Subcutaneous adipose tissue (tissue), 4 donors: ENCODE results near the gene NSMF. TPM values are rescaled to one million over a fixed set of nuclear protein-coding genes. Genes with fewer than 3 reads are reported as not detected.

Source experiments
- total RNA-seq, 4 donors: library from RNA; depleted of rRNA; stranded (reverse); fragments of >200 nt; gene quantifications; one replicate each; pipeline ENCODE4 v1.1.0, GENCODE V29; 2016
- TF ChIP-seq, protein P1 (sequence below): fragments of 450-650 bp; IDR thresholded peaks from one replicate; pipeline ENCODE4 v1.5.1; 2016; ENCODE audit warnings: low read depth, mild to moderate bottlenecking, control low read depth, antibody characterized with exemption, moderate library complexity

Gene NSMF
- total RNA-seq, 4 donors from 2014 or later: 17.7 to 37.5 (median 25.2) TPM

DNA sequence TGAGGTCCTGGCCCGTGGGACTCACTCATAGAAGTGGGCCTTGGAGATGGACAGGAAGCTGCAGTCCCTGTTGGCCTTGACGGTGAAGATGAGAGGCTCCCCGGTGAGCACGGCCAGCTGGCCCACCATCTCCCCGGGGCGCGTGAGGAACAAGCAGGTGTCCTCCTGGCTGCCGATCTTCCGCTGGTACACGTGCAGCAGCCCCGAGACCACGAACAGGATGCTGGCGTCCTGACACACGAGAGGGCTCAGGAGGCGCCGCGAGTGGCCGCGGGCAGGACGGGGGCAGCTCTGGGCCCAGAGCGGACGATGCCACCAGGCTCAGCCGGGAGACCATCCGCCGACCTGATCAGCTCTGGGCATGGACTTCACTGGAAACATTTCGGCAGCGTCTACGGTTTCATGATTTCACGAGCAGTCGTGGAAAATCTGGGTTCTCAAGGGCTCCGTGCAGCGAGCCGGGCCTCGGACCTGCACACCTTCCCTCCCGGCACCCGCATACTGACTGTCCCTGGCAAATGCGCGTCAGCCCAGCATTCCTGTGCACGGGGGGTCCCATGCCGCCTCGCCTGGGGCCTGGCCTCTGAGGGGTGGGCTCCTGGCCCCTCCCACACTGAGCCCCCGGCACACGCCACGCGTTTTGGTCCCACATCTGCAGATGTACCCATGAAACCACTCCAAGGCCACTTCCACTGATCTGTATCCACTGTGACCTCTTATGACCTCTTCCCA is 41.7 kb upstream of the NSMF start:
- TF ChIP-seq, protein P1, sequence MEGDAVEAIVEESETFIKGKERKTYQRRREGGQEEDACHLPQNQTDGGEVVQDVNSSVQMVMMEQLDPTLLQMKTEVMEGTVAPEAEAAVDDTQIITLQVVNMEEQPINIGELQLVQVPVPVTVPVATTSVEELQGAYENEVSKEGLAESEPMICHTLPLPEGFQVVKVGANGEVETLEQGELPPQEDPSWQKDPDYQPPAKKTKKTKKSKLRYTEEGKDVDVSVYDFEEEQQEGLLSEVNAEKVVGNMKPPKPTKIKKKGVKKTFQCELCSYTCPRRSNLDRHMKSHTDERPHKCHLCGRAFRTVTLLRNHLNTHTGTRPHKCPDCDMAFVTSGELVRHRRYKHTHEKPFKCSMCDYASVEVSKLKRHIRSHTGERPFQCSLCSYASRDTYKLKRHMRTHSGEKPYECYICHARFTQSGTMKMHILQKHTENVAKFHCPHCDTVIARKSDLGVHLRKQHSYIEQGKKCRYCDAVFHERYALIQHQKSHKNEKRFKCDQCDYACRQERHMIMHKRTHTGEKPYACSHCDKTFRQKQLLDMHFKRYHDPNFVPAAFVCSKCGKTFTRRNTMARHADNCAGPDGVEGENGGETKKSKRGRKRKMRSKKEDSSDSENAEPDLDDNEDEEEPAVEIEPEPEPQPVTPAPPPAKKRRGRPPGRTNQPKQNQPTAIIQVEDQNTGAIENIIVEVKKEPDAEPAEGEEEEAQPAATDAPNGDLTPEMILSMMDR: no peak

DNA sequence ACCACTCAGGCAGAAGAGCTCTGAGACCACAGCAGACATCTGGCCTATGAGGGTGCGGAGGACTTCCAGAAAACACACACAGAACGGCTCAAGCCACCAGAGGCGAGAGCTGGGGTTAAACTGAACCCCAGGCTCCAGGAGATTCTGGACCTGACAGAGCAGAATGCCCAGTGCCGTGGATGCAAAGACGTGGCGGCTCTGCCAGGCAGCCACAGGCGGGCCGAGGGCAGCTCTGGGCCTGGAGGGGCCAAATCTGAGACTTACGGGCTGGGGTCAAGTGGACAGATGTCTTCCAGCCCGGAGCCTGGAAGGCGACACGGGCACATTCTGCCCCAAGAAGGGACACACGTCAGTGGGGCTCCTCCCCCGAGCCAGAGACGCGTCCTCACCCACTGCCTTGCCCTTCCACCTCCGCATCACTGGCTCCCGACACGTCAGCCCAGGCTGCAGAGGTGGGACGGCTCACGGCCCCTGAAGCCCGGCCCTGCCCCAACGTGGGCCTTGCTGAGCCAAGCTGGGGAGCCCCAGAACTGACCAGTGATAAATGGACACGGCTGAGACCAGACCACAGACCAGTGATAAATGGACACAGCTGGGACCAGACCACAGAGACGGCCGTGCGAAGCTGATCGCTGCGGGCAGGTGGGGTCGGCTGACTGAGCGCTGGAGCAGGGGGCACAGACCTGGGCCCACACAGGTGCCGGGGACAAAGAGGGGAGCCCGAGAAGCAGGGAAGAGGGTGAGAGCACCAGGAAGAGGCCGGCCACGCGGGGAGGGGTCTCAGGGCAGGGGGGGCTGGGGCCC is 40.9 kb upstream of the NSMF start:
- TF ChIP-seq, protein P1: no peak

DNA sequence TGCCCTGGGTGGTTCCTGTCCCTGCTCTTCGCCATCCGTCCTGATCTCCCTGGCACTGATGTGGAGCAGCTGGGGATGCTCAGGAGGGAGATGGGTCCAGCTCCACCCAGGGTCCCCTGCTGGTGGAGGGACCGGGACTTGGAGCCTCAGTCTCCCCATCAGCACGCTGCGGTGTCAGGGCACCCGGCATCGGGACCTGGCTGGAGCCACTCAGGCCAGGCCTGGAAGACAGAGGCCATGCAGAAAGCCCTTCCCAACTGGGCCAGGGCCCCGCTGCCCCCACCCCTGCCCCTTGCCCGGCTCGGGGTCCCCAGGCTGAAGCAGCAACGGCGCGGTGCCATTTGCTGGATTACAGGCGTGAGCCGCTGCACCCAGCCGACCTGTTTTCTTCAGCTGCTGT is 40.3 kb upstream of the NSMF start:
- TF ChIP-seq, protein P1: no peak

DNA sequence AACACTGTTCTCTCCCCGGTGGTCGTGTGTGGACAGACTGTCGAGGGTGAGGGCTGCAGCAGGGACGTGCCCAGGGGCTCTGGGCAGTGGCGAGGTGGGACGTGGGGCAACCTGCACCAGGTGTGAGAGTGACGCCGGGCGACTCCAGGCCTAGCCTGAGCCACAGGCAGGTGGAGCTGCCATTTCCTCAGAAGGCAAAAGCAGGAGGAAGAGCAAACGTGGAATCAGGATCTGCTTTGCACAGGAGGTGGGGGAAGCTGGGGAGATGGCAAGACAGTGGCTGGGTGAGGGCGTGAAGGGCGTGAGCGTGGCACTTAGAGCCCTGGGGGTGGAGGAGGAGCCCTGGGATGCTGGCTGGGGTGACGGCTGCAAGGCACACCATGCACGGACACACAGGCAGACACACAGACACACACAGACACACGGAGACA is 39.6 kb upstream of the NSMF start:
- TF ChIP-seq, protein P1: no peak

DNA sequence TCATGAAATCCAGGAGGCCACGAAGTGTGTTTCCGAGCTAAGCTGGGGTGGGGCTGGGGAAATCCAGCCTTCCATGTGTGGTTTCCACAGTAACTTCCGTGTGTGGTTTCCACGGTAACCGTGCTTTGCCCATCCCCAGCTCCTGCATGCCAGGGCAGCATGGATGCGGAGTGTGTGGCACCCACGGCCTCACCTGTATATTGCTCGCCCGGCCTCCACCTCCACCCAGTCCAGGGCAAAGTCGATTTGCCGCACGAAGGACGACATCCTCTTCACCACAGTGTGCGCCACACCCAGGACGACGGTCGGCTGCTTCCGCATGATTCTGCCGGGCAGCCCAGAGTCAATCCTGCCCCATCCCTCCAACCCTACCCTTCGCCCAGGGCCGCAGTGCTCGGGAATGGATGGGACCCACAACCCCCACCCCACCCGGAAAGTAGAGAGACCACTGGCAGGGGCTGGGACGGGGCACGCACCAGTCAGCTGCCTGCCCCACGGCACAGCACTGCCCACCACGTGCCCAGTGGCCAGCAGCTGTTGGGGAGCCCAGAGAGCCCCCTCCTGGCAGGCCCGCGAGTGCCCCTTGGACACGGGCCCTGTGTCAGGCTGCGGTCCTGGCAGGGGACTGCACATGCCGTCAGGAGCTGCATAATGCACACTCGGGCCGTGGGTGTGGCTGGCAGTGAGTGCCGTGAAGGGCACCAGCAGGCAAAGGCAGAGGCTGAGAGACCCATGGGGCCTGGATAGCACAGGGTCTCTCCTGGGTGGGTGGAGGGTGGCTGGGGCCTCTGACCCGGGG is 39.0 kb upstream of the NSMF start:
- TF ChIP-seq, protein P1: no peak

DNA sequence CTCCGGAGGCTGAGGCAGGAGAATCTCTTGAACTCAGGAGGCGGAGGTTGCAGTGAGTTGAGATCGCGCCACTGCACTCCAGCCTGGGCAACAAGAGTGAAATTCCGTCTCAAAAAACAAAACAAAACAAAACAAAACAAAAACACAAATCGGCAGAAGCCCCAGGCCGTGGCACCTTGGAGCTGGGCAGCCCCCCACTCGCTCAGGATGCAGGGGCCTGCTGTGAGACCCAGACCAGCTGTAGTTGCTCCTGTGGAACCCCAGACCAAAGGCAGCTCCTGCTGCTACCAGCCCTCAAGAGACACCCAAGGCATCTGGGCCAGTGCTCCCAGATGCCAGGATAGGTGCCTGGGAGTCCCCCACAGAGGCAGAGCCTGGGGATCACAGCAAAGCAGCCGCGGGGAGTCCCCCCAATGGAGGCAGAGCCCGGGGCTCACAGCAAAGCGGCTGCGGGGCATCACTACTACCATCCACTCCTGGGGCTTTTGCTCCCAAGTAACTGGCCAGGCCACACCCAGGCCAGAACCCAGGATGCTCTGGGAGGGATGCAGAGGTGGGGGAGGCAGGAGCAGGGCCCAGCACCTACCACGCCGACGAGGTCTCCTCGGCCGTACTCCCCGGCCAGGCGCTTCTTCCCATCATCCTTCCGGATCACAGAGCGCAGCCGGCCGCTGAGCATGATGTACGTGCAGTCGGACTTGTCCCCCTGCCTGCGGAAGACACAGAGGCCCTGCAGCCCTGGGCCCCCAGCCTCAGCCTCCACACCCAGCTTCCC is 37.7 kb upstream of the NSMF start:
- TF ChIP-seq, protein P1: no peak
